LNCAP (cell line): ENCODE results near the gene DENND4C.

Experiments
- CTCF ChIP-seq: fragments of 450-650 bp; IDR thresholded peaks from 2 replicates; pipeline ENCODE4 v1.5.1; 2017; ENCODE audit warnings: mild to moderate bottlenecking

The DENND4C gene

DNA sequence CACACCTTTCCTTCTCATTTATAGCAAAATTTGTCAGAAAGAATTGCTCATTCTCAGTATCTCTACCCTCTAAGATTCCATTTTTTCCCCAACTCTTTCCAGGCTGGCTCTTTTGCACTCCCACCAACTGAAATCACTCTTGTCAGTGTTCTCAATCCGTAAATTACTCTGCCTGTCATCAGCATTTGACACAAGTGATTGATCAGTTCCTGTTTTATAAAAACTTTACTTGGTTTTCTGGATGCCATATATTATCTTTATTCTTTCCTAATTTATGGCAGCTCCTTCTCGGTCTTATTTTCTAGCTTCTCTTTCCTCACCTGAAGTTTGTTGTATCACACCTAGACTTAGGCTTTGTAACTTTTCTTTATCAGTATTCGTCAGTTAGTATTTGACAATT lies 16.4 kb downstream of the DENND4C start:
- no peak for TF ChIP-seq CTCF

DNA sequence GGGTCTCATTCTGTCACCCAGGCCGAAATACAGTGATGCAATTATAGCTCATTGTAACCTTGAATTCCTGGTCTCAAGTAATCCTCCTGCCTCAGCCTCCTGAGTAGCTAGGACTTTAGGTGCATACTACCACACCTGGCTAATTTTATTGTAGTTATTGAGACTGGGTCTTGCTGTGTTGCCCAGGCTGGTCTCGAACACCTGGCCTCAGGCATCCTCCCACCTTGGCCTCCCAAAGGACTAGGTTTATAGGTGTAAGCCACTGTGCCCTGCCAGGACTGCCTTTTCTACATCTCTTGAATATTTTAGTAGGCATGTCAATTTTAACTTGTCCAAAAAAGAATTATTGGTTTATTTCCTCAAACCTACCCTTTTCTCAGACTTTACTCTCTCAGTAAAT lies 16.9 kb downstream of the DENND4C start:
- no peak for TF ChIP-seq CTCF

DNA sequence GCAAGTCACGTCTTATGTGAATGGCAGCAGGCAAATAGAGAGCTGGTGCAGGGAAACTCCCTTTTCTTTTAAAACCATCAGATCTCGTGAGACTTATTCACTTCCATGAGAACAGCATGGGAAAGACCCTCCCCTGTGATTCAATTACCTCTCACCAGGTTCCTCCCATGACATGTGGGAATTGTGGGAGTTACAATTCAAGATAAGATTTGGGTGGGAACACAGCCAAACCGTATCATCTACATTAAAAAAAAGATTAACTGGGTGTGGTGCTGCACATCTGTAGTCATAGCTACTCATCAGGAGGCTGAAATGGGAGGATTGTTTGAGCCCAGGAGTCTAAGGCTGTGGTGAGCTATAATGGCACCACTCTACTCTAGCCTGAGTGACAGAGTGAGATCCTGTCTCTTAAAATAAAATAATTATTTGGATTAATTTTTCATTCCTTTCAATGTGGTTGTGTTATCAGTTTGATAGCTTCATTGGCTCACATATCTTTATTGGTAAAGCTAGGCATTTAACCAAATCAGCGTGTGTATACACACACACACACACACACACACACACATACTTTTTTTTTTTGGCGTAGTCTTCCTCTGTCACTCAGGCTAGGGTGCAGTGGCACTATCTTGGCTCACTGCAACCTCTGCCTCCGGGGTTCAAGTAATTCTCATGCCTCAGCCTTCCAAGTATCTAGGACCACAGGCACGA lies 21.8 kb downstream of the DENND4C start:
- no peak for TF ChIP-seq CTCF

GRCh38 chr9:19252885-19253219 lies 22.4 kb downstream of the DENND4C start:
- TF ChIP-seq CTCF, result no peak

GRCh38 chr9:19255112-19255511 lies 24.6 kb downstream of the DENND4C start:
- TF ChIP-seq CTCF, result no peak

DNA sequence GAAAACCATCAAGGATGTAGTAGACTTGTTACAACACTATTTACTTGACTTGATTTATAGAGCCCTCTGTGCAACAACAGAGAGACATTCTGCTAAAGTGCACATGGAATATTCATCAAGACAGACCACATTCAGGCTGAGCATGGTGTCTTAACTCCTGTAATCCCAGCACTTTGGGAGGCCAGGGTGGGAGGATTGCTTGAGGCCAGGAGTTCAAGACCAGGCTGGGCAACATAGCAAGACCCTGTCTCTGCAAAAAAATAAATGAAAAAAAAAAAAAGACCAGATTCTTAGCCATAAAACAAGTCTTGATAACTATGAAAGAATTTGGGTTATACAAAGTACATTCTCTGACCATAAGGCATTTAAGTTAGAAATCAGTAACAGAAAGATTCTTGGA lies 25.3 kb downstream of the DENND4C start:
- TF ChIP-seq CTCF, result no peak

GRCh38 chr9:19269582-19269981 lies 39.1 kb downstream of the DENND4C start:
- no peak for TF ChIP-seq CTCF

- TF ChIP-seq CTCF, result no peak
These were observed 40.0 kb downstream of the DENND4C start for GRCh38 chr9:19270421-19270949.
